ENCODE measurements around the gene RHNO1. TPM values are rescaled to one million over a fixed set of nuclear protein-coding genes. Genes with fewer than 3 reads are reported as not detected.

Gene RHNO1
- total RNA-seq, 1 experiment from 2014 or later = 42.0 TPM

GRCh38 chr12:2919249-2919648 is 42.2 kb downstream of the RHNO1 start:
- TF ChIP-seq EZH2phosphoT487 (IDR thresholded peaks at IDR 0.05; ENCODE audit: borderline replicate concordance, low read length) = no peak
- TF ChIP-seq EZH2 (IDR thresholded peaks at IDR 0.05; ENCODE audit: low read length, unreplicated experiment) = no peak
- no peak for TF ChIP-seq CTCF (conservative IDR thresholded peaks at IDR 0.05; ENCODE audit: low read depth, low read length)
- Histone ChIP-seq H3K9me2 (replicated peaks; ENCODE audit: low read length) (no peaks in the 10 kb centered on the region), H4K20me1 (ENCODE audit: low read length) (no peaks in the 10 kb centered on the region), H3F3A (ENCODE audit: low read length, unreplicated experiment) (no peaks in the 10 kb centered on the region), H3K9me3 (ENCODE audit: low read length) (no peaks in the 10 kb centered on the region), H3K36me3 (ENCODE audit: low read depth, low read length) (peaks cover 3% of the 10 kb centered on the region; the same call in 1 of the 2 replicates), H3K79me2 (ENCODE audit: low read length) (no peaks in the 10 kb centered on the region), H2AFZ (ENCODE audit: low read length) (no peak overlapping the region), H3K4me1 (ENCODE audit: insufficient read depth, low read length) (no peaks in the 10 kb centered on the region), H3K27ac (ENCODE audit: low read length) (no peak overlapping the region), H3K27me3 (ENCODE audit: low read length) (no peaks in the 10 kb centered on the region), H3K4me3 (ENCODE audit: low read length) (no peak overlapping the region), H3K9ac (ENCODE audit: low read length) (no peak overlapping the region), H3K4me2 (ENCODE audit: low read length) (no peak overlapping the region)
- CTCF ChIA-PET = no interaction called here
- ATAC-seq (no peak), DNase-seq (no peak)
- intact Hi-C loops (cut with micrococcal nuclease) = no loop called here
- BruUV-seq (replicated peaks) = no TSS peak
- POLR2A ChIA-PET (ENCODE audit: unreplicated experiment) = no interaction called here

GRCh38 chr12:2922329-2922728 is 45.3 kb downstream of the RHNO1 start:
- H3K4me1 ChIP-seq (ENCODE audit: insufficient read depth, low read length) = peaks cover 9% of the 10 kb centered on the region
- CTCF ChIA-PET = no interaction called here
- no TSS peak for BruUV-seq (replicated peaks)

GRCh38 chr12:2923057-2923456 is 46.0 kb downstream of the RHNO1 start:
- POLR2A ChIA-PET (ENCODE audit: unreplicated experiment) = no interaction called here
- H3K36me3 ChIP-seq (ENCODE audit: low read depth, low read length) = peaks cover 3% of the 10 kb centered on the region
- no peaks in the 10 kb centered on the region for H3K9me2 ChIP-seq (replicated peaks; ENCODE audit: low read length)
- DNase-seq (no peak), ATAC-seq (no peak)
- H3K27ac ChIP-seq (ENCODE audit: low read length) = no peak overlapping the region
- no peak overlapping the region for H3K9ac ChIP-seq (ENCODE audit: low read length)
- TF ChIP-seq CTCF (conservative IDR thresholded peaks at IDR 0.05; ENCODE audit: low read depth, low read length) = no peak
- TF ChIP-seq EZH2 (IDR thresholded peaks at IDR 0.05; ENCODE audit: low read length, unreplicated experiment) = no peak
- TF ChIP-seq EZH2phosphoT487 (IDR thresholded peaks at IDR 0.05; ENCODE audit: borderline replicate concordance, low read length) = no peak
- no peaks in the 10 kb centered on the region for H3F3A ChIP-seq (ENCODE audit: low read length, unreplicated experiment)
- no peaks in the 10 kb centered on the region for H3K79me2 ChIP-seq (ENCODE audit: low read length)
- no peak overlapping the region for H2AFZ ChIP-seq (ENCODE audit: low read length)
- peaks cover 9% of the 10 kb centered on the region for H3K4me1 ChIP-seq (ENCODE audit: insufficient read depth, low read length)
- H3K4me3 ChIP-seq (ENCODE audit: low read length) = no peak overlapping the region
- no TSS peak for BruUV-seq (replicated peaks)
- intact Hi-C loops (cut with micrococcal nuclease) = no loop called here
- H4K20me1 ChIP-seq (ENCODE audit: low read length) = no peaks in the 10 kb centered on the region
- H3K27me3 ChIP-seq (ENCODE audit: low read length) = no peaks in the 10 kb centered on the region
- H3K9me3 ChIP-seq (ENCODE audit: low read length) = no peaks in the 10 kb centered on the region
- no peak overlapping the region for H3K4me2 ChIP-seq (ENCODE audit: low read length)
- CTCF ChIA-PET = no interaction called here

More at GRCh38 chr12:2922329-2922728, 45.3 kb downstream of the RHNO1 start:
- ATAC-seq (no peak), DNase-seq (no peak)
- H3K9ac ChIP-seq (ENCODE audit: low read length) = no peak overlapping the region
- no peaks in the 10 kb centered on the region for H3K9me3 ChIP-seq (ENCODE audit: low read length)
- no peak overlapping the region for H3K4me3 ChIP-seq (ENCODE audit: low read length)
- H3K27ac ChIP-seq (ENCODE audit: low read length) = no peak overlapping the region
- no peak overlapping the region for H3K4me2 ChIP-seq (ENCODE audit: low read length)
- no peaks in the 10 kb centered on the region for H3K9me2 ChIP-seq (replicated peaks; ENCODE audit: low read length)
- H4K20me1 ChIP-seq (ENCODE audit: low read length) = no peaks in the 10 kb centered on the region
- intact Hi-C loops (cut with micrococcal nuclease) = no loop called here
- TF ChIP-seq CTCF (conservative IDR thresholded peaks at IDR 0.05; ENCODE audit: low read depth, low read length) (no peak), EZH2 (IDR thresholded peaks at IDR 0.05; ENCODE audit: low read length, unreplicated experiment) (no peak), EZH2phosphoT487 (IDR thresholded peaks at IDR 0.05; ENCODE audit: borderline replicate concordance, low read length) (no peak)
- no peak overlapping the region for H2AFZ ChIP-seq (ENCODE audit: low read length)
- H3K79me2 ChIP-seq (ENCODE audit: low read length) = no peaks in the 10 kb centered on the region
- no peaks in the 10 kb centered on the region for H3F3A ChIP-seq (ENCODE audit: low read length, unreplicated experiment)
- peaks cover 3% of the 10 kb centered on the region for H3K36me3 ChIP-seq (ENCODE audit: low read depth, low read length)
- POLR2A ChIA-PET (ENCODE audit: unreplicated experiment) = no interaction called here
- no peaks in the 10 kb centered on the region for H3K27me3 ChIP-seq (ENCODE audit: low read length)
